CD1c-positive myeloid dendritic cell (primary cell): Measurements from ENCODE around the gene ARMS2.

Experiments used
- DNase-seq: peaks from one replicate; pipeline ENCODE4 v3.0.0-alpha.2; 2016; ENCODE audit errors: extremely low spot score

Gene ARMS2

DNA sequence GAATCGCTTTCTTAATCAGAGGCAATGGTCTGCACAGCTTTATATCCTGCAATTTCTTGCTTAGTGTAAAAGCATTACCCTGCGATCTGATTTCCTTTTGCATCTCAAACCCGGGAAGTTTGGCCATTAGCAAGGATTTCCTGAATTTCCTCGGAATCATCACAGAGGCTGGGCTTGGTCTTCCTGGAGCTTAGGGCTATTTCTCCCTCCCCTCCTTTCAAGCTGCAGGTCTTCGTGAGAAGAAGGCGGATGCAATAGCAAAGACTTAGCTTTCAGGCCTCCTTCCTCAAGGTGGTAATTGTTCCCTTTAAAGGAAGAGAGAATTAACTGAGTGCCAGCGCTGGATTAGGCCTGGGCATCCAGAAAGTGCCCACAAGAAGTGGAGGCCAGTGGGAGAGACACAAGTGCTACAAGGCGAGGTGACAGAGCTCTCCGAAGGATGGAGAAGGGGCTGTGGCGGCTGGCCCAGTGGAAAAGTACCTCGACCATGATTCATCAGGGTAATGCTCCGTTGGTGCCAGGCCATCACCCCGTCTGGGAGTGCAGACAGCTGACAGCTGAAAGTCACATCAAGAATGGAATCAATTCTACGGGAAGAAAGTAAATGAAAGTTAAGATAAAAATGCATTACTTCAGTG lies 4.0 kb upstream of the ARMS2 start:
- DNase-seq, result no peak

DNA sequence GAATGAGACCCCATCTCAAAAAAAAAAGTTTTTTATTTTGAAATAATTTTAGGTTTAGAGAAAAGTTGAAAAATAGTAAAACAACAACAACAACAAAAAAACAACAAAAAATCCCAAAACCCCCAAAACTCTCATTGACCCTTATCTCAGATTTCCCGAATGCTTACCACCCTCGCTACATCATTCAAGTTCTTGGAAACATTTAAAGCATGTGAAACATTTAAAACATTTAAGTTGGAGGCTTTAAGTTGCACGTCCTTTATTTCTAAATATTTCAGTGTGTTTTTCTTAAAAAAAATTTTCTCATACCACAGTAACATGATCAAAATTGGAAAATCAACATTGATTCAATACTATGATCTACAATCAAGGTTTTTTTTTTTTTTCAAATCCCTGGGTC lies 382 bp upstream of the ARMS2 start:
- DNase-seq, result no peak

DNA sequence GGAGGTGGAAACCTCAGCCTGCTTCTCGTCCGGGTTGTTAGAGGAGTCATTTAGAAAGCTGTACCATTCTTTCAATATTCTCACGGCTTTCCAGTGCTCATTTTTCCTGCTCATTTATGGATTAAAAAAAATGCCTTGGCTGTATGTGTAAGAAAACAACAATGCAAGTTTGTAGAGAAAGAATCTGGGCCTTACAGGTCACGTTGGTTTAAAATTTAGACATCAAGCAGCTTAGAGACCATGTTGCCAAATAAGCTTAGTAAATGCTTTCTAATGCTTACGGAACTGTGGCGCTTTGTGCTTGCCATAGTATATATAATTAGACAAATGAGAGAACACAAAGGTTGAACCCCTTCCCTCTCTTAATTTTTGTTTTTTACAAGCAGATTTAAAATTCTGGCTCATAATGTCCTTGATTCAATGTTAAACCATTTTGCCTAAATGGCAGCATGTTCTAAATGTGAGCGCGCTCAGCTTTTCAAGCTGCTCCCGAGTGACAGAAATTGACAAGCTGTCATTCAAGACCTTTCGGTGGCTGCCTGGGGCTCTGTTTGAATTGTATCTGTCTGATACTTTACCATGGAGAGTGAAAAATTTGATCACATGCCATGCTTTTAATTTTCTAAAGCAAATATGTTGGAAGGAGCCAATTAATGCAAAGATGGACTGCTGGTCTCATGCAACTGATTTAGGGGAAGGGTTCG lies 1.1 kb downstream of the ARMS2 start:
- no peak for DNase-seq

DNA sequence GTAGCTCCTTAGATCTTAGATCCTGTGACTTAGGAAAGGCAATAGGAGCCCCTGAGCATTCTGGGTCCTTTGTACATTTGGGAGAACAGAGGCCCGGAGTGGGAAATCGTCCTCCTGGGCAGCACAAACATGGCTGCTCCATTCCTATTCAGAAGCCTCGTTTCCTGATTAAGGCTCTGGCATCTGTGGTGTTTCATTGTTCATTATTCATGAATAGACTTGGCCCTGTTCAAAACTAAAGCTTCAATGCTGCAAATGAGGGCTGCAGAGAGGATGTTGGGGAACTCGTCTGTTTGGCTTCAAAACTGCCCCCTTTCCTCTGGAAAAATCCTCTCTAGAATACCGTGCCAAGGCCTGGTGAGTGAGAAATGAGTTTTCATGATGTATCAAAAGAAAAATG lies 3.5 kb downstream of the ARMS2 start:
- no peak for DNase-seq

DNA sequence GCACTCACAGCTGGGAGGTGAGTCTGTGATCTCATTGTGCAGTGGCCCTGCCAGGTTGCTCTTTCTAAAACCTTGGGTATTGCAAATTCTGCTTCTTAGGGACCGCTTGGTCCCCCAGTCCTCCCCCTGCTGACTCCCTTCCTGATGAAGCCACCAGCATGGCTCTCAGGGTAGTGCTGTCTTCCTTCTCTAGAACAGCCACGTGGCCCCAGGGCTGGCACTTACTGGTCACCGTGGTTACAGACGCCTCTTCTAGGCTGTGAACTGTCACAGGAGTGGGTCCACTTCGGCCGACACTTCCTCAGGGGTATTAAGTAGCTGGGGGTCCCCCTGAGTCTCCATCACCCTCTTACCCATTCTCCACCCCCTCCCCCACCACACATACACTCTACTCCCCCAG lies 4.2 kb downstream of the ARMS2 start:
- DNase-seq, result no peak

DNA sequence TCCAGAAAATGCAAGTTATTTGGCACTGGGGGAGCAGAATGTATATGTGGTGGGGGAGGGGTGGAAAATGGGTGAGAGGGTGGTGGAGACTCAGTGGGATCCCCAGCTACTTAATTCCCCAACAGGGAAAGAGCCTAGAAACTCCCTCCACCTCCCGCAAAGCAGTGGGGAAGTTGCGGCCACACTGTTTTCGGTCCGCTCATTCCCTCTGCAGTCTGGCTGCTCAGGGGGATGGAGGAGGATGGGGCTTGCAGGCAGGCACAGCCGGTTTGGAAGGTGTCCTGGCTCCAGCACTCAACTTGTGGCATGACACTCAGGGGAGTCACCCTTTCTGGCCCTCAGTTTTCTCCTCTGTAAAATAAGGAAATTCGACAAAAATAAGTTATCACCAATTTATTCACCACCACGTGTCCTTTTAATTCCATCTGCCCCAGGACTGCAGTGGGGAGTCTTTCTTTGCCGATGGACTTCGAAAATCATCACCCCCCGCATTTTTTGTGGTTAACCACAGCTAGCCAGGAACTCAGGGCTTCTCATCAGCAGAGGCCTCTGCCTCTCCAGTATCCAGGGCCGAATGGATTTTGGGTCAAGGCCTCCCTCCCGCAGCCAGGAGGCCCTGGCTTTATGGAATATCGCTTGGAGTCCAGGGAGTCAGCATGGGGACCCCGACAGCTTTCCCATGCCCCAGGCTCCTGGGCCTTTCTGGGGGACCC lies 5.3 kb downstream of the ARMS2 start:
- DNase-seq, result no peak

DNA sequence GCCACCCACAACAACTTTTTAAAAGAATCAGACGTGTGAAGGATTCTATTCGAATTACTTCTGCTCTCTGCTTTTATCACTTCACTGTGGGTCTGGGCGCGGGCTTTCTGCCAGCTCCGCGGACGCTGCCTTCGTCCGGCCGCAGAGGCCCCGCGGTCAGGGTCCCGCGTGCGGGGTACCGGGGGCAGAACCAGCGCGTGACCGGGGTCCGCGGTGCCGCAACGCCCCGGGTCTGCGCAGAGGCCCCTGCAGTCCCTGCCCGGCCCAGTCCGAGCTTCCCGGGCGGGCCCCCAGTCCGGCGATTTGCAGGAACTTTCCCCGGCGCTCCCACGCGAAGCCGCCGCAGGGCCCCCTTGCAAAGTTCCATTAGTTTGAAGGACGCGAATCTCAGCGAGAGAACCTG lies 6.4 kb downstream of the ARMS2 start:
- no peak for DNase-seq

DNA sequence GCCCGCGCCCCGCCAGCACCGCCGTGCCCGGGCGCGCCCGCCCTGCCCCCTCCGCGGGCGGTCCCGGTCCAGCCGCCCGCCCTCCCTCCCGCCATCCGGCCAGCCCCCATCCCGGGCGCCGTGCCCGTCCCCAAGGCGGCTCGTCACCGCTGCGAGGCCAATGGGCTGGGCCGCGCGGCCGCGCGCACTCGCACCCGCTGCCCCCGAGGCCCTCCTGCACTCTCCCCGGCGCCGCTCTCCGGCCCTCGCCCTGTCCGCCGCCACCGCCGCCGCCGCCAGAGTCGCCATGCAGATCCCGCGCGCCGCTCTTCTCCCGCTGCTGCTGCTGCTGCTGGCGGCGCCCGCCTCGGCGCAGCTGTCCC lies 6.9 kb downstream of the ARMS2 start, which contains the start of gene HTRA1:
Gene HTRA1, plus strand, starts transcription at position 187 of the 362 bp plus-strand sequence. Its CDS starts 100 bp downstream, at position 287.
- no peak for DNase-seq

DNA sequence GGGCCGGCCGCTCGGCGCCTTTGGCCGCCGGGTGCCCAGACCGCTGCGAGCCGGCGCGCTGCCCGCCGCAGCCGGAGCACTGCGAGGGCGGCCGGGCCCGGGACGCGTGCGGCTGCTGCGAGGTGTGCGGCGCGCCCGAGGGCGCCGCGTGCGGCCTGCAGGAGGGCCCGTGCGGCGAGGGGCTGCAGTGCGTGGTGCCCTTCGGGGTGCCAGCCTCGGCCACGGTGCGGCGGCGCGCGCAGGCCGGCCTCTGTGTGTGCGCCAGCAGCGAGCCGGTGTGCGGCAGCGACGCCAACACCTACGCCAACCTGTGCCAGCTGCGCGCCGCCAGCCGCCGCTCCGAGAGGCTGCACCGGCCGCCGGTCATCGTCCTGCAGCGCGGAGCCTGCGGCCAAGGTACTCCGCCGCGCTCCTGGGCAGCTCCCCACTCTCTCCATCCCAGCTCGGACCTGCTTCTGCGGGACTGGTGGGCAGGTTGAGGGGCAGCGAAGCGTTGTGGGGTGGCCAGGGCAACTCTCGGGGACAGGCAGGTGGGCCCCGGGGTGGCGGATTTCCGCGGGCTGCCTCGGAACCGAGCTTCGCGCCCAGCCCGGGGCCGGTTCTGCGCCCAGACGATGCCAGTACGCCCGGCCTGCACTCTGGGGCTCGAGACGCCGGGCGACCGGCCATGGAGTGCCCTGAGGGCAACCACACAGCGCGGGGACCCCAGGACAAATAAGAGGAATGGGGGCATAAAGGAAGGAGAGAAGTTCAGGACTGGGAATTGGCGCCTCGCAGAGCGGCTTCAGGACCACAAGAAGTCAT lies 7.5 kb downstream of the ARMS2 start:
- DNase-seq, result no peak

DNA sequence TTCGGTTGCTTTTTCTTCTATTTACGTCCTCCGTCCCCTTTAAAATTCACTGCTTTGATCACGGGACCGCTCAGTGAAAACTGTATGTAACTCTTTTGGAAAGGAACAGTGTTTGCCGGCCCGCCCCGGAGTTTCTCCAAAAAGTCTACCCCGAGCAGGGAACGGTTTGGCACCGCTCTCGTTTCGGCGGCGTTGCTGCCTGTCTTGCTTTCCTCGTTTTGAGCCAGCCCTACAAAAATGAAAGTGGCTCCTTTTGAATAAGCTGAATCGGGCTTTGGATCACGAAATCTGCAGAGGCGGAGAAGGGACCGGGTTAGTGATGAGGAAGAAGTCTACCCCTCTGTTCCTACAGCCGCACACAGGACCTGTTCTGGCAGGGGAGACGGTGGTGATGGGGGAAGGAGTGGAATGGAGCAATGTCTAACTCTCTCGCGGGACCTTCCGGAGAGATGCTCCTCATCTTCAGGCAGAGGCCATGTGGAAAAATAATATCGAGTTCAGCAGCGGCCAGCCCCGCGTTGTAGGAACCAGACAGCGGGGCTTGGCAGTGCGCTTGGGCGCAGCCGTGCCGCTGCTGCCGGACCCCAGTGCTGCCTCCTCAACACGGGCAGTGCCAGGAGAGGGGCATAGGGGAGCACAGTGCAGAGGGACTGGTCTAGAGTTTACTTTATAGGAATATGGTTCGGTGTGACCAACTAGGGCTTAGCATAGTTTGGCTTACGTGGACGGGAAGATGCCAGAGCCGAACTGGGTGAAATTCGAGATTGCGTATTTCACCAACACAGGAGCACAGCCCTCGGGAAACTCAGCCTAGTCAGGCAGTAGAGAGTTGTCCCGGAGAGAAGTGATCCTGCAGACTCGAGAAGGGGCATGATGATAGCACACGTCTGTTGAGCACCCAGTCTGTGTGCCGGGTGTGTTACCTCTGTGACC lies 8.3 kb downstream of the ARMS2 start:
- no peak for DNase-seq

DNA sequence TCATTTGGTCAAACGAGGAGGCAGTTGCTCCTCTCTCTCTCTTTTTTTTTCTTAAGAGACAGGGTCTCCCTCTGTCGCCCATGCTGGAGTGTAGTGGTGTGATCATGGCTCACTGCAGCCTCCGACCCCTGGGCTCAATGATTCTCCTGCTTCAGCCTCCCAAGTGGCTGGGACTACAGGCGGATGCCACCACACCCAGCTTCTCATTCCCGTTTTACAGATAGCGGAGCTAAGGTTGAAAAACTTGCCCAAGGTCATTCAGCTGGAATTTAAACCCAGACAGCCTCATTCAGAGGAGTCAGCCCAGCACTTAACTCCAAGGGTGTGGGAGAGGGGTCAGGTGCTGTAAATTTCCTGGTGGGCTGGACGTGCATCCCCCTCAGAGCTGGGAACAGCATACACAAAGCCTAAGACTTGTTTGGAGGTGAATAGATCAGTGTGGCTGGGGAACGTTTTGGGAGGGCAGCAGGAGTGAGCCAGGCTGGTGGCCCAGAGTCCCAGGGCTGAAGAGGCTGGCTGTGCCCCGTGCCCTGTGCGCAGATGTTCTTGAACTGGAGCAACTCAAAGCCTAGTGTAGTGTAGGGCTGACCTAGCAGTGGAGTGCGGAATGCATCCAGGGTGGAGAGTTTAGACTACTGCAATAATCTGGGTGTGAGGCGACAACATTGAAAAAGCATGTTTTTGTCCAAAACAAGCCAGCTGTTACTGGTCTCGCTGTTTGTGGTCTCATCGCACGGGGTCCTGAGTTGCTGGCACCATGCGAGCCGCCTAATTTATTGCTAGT lies 9.2 kb downstream of the ARMS2 start:
- DNase-seq, result no peak

DNA sequence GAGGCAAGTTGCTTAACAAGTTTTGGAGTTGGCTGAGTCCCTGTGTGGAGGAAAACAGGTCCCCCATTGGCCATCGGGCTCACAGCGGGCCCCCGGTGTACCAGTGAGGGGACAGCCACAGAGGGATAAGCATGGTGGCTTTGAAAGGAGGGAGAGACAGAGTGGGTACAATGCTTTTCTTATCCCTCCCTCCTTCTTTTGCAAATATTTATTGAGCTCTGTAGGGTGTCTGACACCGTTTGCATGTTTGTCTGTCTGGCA lies 9.7 kb downstream of the ARMS2 start:
- DNase-seq, result no peak

DNA sequence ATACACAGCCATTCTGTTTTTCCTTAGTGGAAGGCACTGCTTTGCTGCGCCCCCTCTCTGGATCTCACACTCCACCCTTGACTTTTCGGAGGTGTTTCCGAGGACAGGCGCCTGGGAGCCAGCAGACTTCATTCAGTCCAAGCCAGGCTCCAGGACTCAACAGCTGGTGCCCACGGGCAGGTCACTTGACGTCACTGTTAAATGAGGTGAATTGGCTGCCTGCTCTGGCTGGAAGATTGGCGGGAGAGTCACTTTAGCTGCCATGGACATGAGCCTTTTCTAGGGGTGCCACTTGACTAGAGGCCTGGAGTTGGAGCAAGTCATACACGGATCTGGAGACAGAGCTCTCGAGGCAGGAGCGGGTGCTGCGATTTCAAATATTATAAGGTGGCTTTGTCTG lies 10.1 kb downstream of the ARMS2 start:
- DNase-seq, result no peak

DNA sequence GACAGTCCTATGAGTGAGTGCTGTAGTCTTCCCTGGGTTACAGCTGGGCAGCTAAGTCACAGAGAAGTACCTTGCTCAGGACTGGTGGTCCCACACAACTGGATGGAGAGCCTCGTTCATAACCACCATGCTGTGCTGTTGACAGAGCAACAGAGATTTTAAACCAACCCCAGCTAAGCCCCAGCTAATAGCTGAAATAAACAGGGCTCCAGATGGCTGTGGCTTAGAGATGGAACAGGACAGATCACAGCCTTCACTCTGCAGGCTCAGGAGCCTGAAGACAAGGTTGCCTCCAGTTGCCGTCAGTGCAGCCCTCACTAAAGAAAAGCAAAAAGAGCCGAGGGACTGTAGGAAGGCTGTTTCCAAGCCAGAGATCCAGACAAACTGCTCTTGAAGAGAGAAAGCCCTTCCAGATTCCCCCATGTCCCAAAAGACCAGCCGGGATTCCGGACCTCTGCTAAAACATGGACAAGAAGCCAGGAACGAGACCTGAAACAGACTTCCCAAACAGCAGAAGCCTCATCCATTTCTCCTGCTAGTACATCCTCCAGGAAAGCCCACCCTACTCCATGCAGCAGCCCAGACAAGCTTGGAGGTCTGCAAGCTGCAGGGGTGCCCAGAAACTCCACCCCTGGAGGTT lies 11.1 kb downstream of the ARMS2 start:
- no peak for DNase-seq

DNA sequence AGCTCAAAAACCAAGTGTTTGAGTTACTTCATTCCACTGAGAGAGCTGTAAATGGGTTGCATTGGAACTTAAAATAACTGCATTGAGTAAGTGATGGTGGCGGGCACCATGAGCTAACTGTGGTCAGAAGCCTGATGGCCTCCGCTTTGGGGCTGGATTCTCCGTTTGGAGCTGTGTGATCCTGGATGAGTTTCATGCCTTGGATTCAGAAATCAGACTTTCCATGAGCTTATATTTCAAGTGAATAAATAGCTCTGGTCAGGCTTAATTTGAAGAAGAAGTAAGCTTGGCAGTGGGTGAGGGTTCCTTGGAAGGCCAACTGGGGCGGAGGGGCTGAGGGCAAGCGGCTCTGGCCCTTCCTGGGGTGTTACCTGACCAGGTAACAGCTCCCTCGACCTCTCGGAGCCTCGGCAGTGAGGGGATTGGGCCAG lies 12.5 kb downstream of the ARMS2 start:
- DNase-seq, result no peak

DNA sequence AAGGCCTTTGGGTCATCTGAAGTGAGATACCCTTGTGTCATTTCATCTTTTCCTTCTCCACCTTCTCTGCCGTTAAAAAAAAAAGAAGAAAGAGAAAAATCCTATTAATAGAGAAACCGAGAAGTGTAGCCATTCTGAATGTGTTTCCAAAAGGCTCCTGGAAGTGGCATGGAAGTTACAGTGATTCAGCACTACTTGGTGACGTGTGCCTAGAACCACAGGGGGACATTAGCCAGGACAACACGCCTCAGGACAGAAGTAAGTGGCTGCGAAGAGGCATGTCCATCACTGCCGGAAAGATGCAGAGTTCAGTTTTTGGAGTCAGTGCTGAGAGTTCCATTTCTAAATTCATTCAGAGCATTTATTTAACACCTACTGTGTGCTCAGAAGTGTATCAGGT lies 13.2 kb downstream of the ARMS2 start:
- DNase-seq, result no peak

DNA sequence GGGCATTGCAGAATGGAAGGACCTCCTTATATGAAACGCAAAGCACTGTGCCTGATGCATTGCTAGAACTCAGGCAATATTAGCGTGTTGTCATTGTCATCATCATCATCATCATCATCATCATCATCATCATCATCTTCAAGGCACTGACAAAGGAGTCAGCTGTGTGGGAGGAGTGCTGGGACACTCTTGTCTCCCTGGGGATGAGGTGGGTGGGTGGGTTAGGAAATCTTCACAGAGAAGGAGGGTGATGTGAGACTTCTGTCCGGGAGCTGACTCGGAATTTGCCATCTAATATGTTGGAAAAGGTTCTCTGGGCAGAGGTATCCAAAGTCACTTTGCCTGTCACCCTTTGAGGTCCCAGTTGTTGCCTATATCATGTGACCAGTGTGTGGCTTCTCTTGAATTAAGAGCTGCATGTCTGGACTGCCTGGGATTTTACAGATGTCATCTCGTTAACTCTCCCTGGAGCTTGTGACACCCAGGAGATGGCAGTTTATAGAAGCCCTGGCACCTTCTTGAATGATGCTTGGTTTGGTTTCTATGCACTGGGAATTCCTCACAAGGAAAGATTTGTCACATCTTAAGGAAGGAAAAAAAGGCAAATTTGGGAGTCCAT lies 14.0 kb downstream of the ARMS2 start:
- DNase-seq, result no peak

DNA sequence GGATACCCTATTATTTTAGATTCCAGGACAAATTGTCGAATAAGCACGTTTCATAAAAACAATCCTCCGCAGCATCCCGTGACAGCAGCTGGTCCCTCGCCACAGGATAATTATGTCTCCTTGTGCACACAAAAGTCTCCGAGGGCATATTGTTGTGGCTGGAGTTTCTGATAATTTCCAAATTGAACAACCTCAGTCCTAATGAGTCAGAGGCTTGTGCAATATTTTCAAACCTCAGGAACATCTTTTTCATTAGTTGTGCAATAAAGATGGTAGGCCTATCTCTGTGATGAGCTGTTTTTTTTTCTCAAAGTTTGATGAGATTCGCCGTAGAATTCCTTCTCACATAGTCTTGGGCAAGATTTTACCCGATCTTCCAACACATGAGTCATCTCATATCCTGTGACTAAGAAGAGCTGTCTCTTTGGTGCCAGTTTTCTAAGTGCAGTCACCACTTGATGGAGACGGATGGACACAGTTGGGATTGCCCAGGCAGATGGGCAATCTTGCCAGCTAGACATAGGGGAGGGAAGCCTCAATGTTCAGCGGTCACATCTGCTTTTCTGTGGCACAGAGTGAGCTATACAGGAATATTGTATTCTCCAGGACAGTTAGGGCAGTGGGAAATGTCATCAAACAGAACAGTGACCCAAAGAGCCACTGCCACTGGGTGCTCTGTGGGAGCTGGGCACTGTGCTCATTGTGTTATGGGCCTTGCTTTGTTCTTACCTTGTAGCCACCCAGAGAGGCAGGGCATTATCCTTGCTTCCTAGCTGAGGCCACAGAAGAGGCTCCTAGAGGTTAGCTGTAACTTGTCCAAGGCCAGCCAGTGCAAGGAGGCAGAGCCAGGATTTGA lies 14.7 kb downstream of the ARMS2 start:
- peak; percentile 59 for DNase-seq

DNA sequence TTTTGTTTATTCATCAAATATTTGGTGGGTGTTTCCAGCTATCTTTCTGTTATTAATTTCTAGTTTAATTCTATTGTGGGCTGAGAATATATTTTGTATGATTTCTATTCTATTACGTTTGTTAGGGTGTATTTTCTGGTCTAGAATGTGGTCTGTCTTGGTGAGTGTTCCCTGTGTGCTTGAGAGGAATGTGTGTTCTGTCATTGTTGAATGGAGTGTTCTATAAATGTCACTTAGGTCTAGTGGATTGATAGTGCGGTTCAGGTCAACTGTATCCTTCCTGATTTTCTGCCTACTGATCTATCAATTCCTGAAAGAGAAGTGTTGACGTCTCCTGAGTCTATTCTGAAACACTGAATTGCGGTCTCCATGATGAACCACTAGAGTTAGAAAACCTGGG lies 15.4 kb downstream of the ARMS2 start:
- DNase-seq, result no peak
